Adrenal gland (tissue), 5 donors: Measurements from ENCODE around the gene CHD1L.

Experiments
- CTCF ChIP-seq, 6 experiments: fragments of 450-650 bp in 4 of 6; fragments of 200-600 bp in 2 of 6; sonication (generic) in 1 of 6; IDR thresholded peaks; 1 replicate in 5 of 6; 2 replicates in 1 of 6; pipeline versions ENCODE4 v1.5.1 to v1.8.0; 2016 to 2021; ENCODE audit warnings: antibody characterized with exemption in 6 of 6, mild to moderate bottlenecking in 2 of 6, moderate library complexity in 1 of 6
- POLR2A ChIP-seq, 2 donors: fragments of 450-650 bp; IDR thresholded peaks; one replicate each; pipeline ENCODE4 v1.6.1; 2017; ENCODE audit warnings: antibody characterized with exemption in 2 of 2, mild to moderate bottlenecking in 2 of 2, moderate library complexity in 1 of 2
- donor health status: DM: no; HTN: no; CAD: no.

GRCh38 chr1:147247656-147248238 lies 5.3 kb downstream of the CHD1L start:
- TF ChIP-seq CTCF (IDR thresholded peaks at IDR 0.05): no peak
- TF ChIP-seq POLR2A (IDR thresholded peaks at IDR 0.05): no peak
